ENCODE data around the gene CLTCL1.
"Not testable (repeated sequence)": the region's sequence is repeated elsewhere in the genome, so short reads cannot be mapped to it uniquely, and the experiment has no call there.

The CLTCL1 gene

DNA sequence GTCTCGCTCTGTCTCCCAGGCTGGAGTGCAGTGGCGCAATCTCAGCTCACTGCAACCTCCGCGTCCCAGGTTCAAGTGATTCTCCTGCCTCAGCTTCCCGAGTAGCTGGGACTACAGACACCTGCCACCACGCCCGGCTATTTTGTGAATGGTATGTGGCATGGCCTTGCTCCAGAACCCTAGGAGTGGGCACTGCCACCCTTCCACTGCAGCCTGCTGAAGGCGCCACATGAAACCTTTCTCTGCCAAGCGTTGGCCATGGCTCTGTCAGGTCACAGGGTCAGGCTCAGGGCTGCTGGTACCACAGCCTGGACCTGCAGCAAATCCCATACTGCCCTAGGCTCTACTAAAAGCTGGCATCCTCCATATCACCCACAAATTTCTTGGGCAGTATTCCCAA lies 135.4 kb downstream of the CLTCL1 start:
- FAIRE-seq; DNase-seq (ENCODE audit: insufficient read length, low spot score): not testable (repeated sequence)

GRCh38 chr22:19152942-19153883 lies 138.3 kb downstream of the CLTCL1 start:
- no peak for FAIRE-seq

GRCh38 chr22:19151329-19152191 lies 140.0 kb downstream of the CLTCL1 start:
- DNase-seq (ENCODE audit: insufficient read length, low spot score) (no peak), FAIRE-seq (no peak)

More at GRCh38 chr22:19152942-19153883, 138.3 kb downstream of the CLTCL1 start:
- DNase-seq (ENCODE audit: insufficient read length, low spot score) = no peak

GRCh38 chr22:19150482-19151328 lies 140.8 kb downstream of the CLTCL1 start:
- no peak for FAIRE-seq
- no peak for DNase-seq (ENCODE audit: insufficient read length, low spot score)

GRCh38 chr22:19149991-19150390 lies 141.5 kb downstream of the CLTCL1 start, which contains the start of gene GSC2:
Gene GSC2 (minus strand): TSS chr22:19150292. CDS start chr22:19150283, 9 bp downstream.
- no peak for FAIRE-seq
- no peak for DNase-seq (ENCODE audit: insufficient read length, low spot score)

- FAIRE-seq (no peak), DNase-seq (ENCODE audit: insufficient read length, low spot score) (no peak)
These were observed 142.3 kb downstream of the CLTCL1 start for GRCh38 chr22:19149047-19149883.

GRCh38 chr22:19148417-19149046 lies 143.0 kb downstream of the CLTCL1 start:
- FAIRE-seq = no peak
- no peak for DNase-seq (ENCODE audit: insufficient read length, low spot score)

DNA sequence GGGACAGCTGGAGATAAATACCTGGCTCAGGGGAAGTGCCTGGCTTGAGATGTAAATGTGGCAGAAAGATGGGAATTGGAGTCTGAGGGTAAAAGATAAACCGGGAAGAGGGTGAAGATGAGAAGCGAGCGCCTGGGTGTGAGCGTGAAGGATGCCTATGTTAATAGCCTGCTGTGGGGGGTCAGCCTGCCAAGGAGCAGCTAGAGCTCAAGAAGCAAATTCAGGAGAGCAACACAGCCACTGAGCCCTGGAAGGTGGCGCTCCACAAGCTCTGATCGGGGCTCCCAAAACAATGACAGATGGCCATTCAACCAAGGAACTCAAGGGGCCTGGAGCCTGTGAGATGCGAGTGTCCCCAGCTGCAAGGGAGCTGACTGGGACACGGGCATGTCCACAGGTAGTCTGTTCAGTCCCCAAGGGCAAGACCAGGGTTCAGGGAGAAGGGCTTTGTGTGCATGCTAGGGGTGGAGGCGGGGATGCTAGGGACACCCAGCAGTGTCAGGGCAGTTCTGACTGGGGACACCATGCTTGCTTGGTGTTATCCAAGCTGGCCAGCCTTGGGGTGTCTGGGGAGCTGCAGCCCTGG lies 144.2 kb downstream of the CLTCL1 start:
- FAIRE-seq (no peak), DNase-seq (ENCODE audit: insufficient read length, low spot score) (no peak)

DNA sequence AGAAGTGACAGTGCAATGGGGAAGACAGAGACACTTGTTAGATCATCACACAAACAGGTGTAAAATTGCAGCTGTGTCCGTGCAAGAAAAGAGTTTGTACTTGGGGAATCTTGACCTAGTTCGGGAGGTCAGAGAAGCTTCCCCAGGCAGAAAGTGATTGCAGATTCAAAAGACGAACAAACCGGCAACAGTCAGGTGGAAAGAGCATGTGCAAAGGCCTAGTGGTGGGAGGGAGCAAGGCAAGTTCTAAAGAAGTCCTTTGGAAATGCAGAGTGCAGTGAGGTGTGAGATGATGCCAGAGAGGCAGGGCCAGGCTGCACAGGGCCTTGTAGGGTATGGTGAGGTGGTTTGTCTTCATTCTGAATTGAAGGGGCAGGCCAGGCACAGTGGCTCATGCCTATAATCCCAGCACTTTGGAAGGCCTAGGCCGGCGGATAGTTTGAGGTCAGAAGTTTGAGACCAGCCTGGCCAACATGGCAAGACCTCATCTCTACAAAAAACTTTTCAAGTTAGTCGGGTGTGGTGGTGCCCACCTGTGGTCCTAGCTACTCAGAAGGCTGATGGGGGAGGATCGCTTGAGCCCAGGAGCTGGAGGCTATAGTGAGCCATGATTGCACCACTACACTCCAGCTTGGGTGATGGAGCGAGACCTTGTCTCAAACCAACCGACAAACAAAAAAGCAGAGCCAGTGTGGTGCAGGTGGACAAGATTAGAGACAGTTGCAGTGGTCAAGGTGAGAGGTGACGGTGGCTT lies 145.1 kb downstream of the CLTCL1 start:
- FAIRE-seq (no peak), DNase-seq (ENCODE audit: insufficient read length, low spot score) (no peak)

- peak; percentile 28 for FAIRE-seq
- DNase-seq (ENCODE audit: insufficient read length, low spot score) = no peak
These were observed 147.5 kb downstream of the CLTCL1 start for GRCh38 chr22:19143967-19144400.

- FAIRE-seq (no peak), DNase-seq (ENCODE audit: insufficient read length, low spot score) (no peak)
These were observed 148.3 kb downstream of the CLTCL1 start for GRCh38 chr22:19143212-19143611.

DNA sequence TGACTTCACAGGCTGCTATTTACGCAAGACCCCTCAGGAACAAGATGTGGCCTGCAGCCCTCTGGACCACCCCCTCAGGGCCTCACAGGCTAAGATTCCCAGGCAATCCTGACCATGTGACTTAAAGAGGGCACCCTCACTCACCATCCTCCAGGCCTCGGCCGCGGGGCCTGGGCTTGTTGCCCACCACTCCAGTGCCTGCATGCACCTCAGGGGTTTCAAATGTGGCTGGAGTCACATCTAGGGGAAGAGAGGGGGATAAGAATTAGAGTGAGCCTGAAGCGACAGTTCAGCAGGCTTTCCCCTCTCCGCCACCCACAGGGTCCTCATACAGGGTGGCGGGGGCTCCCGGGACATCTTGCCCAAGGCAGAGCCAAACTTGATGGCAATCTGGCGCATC lies 149.1 kb downstream of the CLTCL1 start:
- FAIRE-seq = no peak
- DNase-seq (ENCODE audit: insufficient read length, low spot score) = no peak

GRCh38 chr22:19139974-19140373 lies 151.5 kb downstream of the CLTCL1 start:
- no peak for FAIRE-seq
- no peak for DNase-seq (ENCODE audit: insufficient read length, low spot score)

GRCh38 chr22:19139001-19139356 lies 152.5 kb downstream of the CLTCL1 start:
- no peak for DNase-seq (ENCODE audit: insufficient read length, low spot score)
- no peak for FAIRE-seq

DNA sequence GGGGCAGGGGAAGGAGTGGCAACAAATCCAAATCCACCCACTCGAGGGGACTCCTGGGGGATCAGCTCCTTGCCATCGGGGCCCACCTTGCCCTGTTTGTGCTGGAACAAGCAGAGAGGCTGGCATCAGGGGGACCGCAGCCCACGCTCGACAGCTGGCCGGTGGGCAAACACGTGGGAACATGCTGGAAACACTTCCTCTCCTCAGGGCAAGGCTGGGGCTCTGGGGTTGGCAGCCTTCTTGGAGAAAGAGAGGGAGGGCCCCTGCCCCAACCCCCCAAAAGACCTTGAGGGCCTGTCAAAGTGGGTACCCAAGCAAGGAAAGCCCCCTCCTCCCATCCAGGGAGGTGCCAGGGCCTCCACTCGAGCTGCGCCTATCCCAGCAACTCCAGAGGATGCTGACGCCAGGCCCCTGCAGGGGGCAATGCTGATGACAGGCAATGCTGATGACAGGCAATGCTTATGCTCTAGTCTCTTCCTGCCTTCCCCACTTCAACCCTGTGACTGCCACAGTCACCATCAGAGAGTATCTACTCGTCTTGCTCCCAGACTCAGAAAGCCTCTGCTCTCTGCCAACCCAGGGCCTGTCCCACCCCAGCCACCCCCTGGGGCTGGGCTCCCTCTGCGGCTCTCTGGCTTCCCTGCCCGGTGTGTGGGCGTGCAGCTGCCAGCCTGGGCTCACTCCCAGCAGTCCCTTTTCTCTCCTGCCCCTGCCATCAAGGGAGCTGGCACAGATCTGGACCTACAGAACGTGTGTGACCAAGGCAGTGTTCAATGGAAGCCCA lies 153.1 kb downstream of the CLTCL1 start:
- no peak for DNase-seq (ENCODE audit: insufficient read length, low spot score)
- no peak for FAIRE-seq

DNA sequence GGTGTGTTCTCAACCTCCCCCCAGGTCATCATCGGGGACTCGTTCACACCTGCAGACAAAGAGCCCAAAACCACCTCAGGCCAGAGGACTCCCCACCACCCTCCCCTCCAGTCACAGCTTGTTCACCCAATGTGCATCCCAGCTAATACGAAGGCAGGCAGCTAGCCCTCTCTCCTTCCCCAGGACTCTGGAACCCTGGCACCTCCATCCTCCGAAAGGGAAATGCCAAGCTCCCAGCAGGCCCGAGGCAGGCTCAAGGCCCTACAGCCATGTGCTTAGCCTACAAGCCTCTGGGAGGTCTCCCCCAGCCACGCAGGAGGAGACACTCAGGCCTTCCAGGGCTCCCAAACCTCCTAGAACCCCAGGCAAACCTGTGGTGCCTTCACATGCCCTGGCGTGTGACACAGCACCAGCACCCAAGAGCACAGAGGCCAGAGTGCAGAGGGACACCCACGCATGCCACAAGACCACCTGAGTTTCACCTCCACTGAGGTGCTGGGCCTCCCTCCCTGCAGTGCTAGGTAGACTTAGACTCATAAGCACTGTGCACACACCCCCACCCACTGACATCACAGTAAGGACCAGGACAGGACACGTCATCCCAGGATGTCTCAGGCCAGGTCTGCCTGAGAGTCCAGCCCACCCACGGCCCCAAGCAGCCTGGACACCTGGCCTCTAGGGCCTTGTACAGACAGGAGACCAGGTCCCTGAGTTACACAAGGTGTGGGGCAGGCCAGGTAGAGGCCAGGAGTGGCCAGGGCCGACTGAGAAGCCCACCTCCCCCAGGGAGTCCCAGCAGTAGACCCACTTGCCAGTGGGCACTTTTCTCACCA lies 153.9 kb downstream of the CLTCL1 start:
- no peak for DNase-seq (ENCODE audit: insufficient read length, low spot score)
- FAIRE-seq = no peak
